OCI-LY1 (cell line): ENCODE data around the gene SLC2A4.

ENCODE experiments used
- H2AFZ ChIP-seq: fragments of 200-600 bp; sonication (generic), shearing (Covaris generic); 2 replicates; pipeline ENCODE4 v1.6.0; 2014; ENCODE audit warnings: antibody characterized with exemption, mild to moderate bottlenecking, low read length
- H3F3A ChIP-seq: fragments of 200-600 bp; sonication (generic), shearing (Covaris generic); 2 replicates; pipeline ENCODE4 v1.6.0; 2014; ENCODE audit warnings: mild to moderate bottlenecking, antibody characterized with exemption, low read length, moderate library complexity; ENCODE audit not compliant: insufficient read depth
- H3K27ac ChIP-seq: fragments of 200-600 bp; sonication (generic); 2 replicates; pipeline ENCODE4 v1.5.1; 2014; ENCODE audit warnings: low read length, mixed run types, mild to moderate bottlenecking, low read depth; ENCODE audit not compliant: poor library complexity, severe bottlenecking
- H3K27me3 ChIP-seq: fragments of 200-600 bp; sonication (generic); 2 replicates; pipeline ENCODE4 v1.6.0; 2014; ENCODE audit warnings: antibody characterized with exemption, mild to moderate bottlenecking, low read length, moderate library complexity; ENCODE audit not compliant: insufficient read depth
- H3K36me3 ChIP-seq: fragments of 200-600 bp; sonication (generic); 2 replicates; pipeline ENCODE4 v1.6.1; 2014; ENCODE audit warnings: mild to moderate bottlenecking, antibody characterized with exemption, low read length, moderate library complexity, mixed read lengths; ENCODE audit not compliant: insufficient read depth
- H3K4me1 ChIP-seq: fragments of 200-600 bp; sonication (generic); 2 replicates; pipeline ENCODE4 v1.5.1; 2014; ENCODE audit warnings: mild to moderate bottlenecking, low read length, moderate library complexity; ENCODE audit not compliant: insufficient read depth, severe bottlenecking
- H3K4me2 ChIP-seq: fragments of 200-600 bp; sonication (generic), shearing (Covaris generic); 2 replicates; pipeline ENCODE4 v1.6.1; 2014; ENCODE audit warnings: low read length
- H3K4me3 ChIP-seq: fragments of 200-600 bp; sonication (generic); 2 replicates; pipeline ENCODE4 v1.5.1; 2014; ENCODE audit warnings: low read length, low read depth, mild to moderate bottlenecking, mixed read lengths; ENCODE audit not compliant: poor library complexity, severe bottlenecking
- H3K79me2 ChIP-seq: fragments of 200-600 bp; shearing (Covaris generic); 2 replicates; pipeline ENCODE4 v1.6.1; 2016; ENCODE audit warnings: mixed run types, low read length, mixed read lengths; ENCODE audit not compliant: insufficient read depth
- H3K9ac ChIP-seq: fragments of 200-600 bp; sonication (generic), shearing (Covaris generic); 2 replicates; pipeline ENCODE4 v1.6.1; 2014; ENCODE audit warnings: mild to moderate bottlenecking, low read length, mixed read lengths
- H3K9me2 ChIP-seq: fragments of 200-600 bp; sonication (generic), shearing (Covaris generic); 2 replicates; pipeline ENCODE4 v1.6.1; 2014; ENCODE audit warnings: low read depth, mild to moderate bottlenecking, low read length, mixed read lengths
- H3K9me3 ChIP-seq: fragments of 200-600 bp; shearing (Covaris generic); 2 replicates; pipeline ENCODE4 v1.6.1; 2014; ENCODE audit warnings: low read length, mixed read lengths
- H4K20me1 ChIP-seq: fragments of 200-600 bp; sonication (generic), shearing (Covaris generic); 2 replicates; pipeline ENCODE4 v1.6.0; 2016; ENCODE audit warnings: mild to moderate bottlenecking, low read length; ENCODE audit not compliant: insufficient read depth
- CTCF ChIP-seq: fragments of 200-600 bp; sonication (generic), shearing (Covaris generic); IDR thresholded peaks from 2 replicates; pipeline ENCODE4 v1.5.1; 2017; ENCODE audit warnings: mild to moderate bottlenecking, antibody characterized with exemption, low read length, moderate library complexity, mixed read lengths
- EZH2 ChIP-seq: fragments of 200-600 bp; sonication (generic), shearing (Covaris generic); IDR thresholded peaks from 2 replicates; pipeline ENCODE4 v1.8.0; 2017; ENCODE audit warnings: borderline replicate concordance, mixed run types, mild to moderate bottlenecking, antibody characterized with exemption, low read length, moderate library complexity, mixed read lengths

SLC2A4 gene

GRCh38 chr17:7326186-7326585 is 44.7 kb downstream of the SLC2A4 start:
- H3K9me2 ChIP-seq, result no peaks in the 10 kb centered on the region
- no peaks in the 10 kb centered on the region for H4K20me1 ChIP-seq
- peaks cover 21% of the 10 kb centered on the region for H3K4me1 ChIP-seq
- no peaks in the 10 kb centered on the region for H3K9me3 ChIP-seq
- no peak overlapping the region for H3K4me3 ChIP-seq
- H3K36me3 ChIP-seq, result peaks cover 53% of the 10 kb centered on the region
- no peak overlapping the region for H3K4me2 ChIP-seq
- no peaks in the 10 kb centered on the region for H3K27me3 ChIP-seq
- no peak for TF ChIP-seq EZH2
- no peak for TF ChIP-seq CTCF
- H3F3A ChIP-seq, result no peaks in the 10 kb centered on the region
- no peak overlapping the region for H3K27ac ChIP-seq
- no peak overlapping the region for H3K9ac ChIP-seq
- no peak overlapping the region for H2AFZ ChIP-seq
- H3K79me2 ChIP-seq, result no peaks in the 10 kb centered on the region

DNA sequence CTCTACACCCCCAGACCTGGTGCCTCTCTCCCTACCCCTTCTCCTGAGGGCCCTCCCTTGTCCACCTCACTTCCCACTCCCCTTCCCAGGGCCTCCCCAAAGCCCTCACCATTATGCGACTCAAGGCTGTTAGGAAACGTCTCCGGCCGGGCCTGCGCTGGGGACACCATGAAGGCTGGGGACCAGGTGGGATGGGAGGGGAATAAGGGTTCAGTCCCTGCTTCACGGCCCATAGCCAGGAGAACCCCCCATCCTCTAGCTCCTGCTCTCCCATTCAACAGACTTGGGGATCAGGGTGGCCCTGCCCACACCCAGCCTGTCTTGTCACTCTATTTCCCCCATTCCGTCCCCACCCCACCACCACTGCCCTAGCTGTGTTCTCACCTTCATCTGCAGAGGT is 45.5 kb downstream of the SLC2A4 start:
- Histone ChIP-seq H3K79me2 (no peaks in the 10 kb centered on the region), H3K4me2 (no peak overlapping the region), H4K20me1 (no peaks in the 10 kb centered on the region), H3F3A (no peaks in the 10 kb centered on the region), H3K4me1 (peaks cover 28% of the 10 kb centered on the region), H3K9me2 (no peaks in the 10 kb centered on the region), H3K27me3 (no peaks in the 10 kb centered on the region), H3K36me3 (peaks cover 44% of the 10 kb centered on the region), H3K27ac (no peak overlapping the region), H3K4me3 (no peak overlapping the region), H3K9ac (no peak overlapping the region), H2AFZ (no peak overlapping the region), H3K9me3 (no peaks in the 10 kb centered on the region)
- TF ChIP-seq EZH2 (no peak), CTCF (no peak)

GRCh38 chr17:7327501-7327900 is 46.0 kb downstream of the SLC2A4 start:
- peak overlapping the region; percentile 82 for H3K4me2 ChIP-seq
- H3K9me2 ChIP-seq, result no peaks in the 10 kb centered on the region
- H4K20me1 ChIP-seq, result no peaks in the 10 kb centered on the region
- H3K4me1 ChIP-seq, result peaks cover 33% of the 10 kb centered on the region
- H3K9me3 ChIP-seq, result no peaks in the 10 kb centered on the region
- H2AFZ ChIP-seq, result no peak overlapping the region
- no peak overlapping the region for H3K27ac ChIP-seq
- peak overlapping the region; percentile 94; the same call in 1 of the 2 replicates for H3K9ac ChIP-seq
- H3K4me3 ChIP-seq, result peak overlapping the region; percentile 98
- peaks cover 40% of the 10 kb centered on the region for H3K36me3 ChIP-seq
- TF ChIP-seq CTCF (no peak), EZH2 (no peak)
- H3K79me2 ChIP-seq, result no peaks in the 10 kb centered on the region
- H3F3A ChIP-seq, result no peaks in the 10 kb centered on the region
- no peaks in the 10 kb centered on the region for H3K27me3 ChIP-seq
